ENCODE data around the gene ATP10D. TPM values are rescaled to one million over a fixed set of nuclear protein-coding genes. Genes with fewer than 3 reads are reported as not detected.

ATP10D gene
- polyA plus RNA-seq, 3 donors: 40.0 to 61.8 (median 48.7) TPM

- no peak for DNase-seq (ENCODE audit: extremely low read depth in 1 of 11, low read depth in 9 of 11, low spot score in 4 of 11)
These were observed 75.6 kb downstream of the ATP10D start for GRCh38 chr4:47560682-47561081.

- no peak for DNase-seq (ENCODE audit: extremely low read depth in 1 of 11, low read depth in 9 of 11, low spot score in 4 of 11)
These were observed 76.3 kb downstream of the ATP10D start for GRCh38 chr4:47561331-47561730.

- DNase-seq (ENCODE audit: extremely low read depth in 1 of 11, low read depth in 9 of 11, low spot score in 4 of 11): no peak
These were observed 77.2 kb downstream of the ATP10D start for GRCh38 chr4:47562297-47562696.

GRCh38 chr4:47566566-47566965 lies 81.5 kb downstream of the ATP10D start:
- no peak for DNase-seq (ENCODE audit: extremely low read depth in 1 of 11, low read depth in 9 of 11, low spot score in 4 of 11)

- DNase-seq (ENCODE audit: extremely low read depth in 1 of 11, low read depth in 9 of 11, low spot score in 4 of 11): no peak
These were observed 81.9 kb downstream of the ATP10D start for GRCh38 chr4:47566969-47567368.

- no peak for DNase-seq (ENCODE audit: extremely low read depth in 1 of 11, low read depth in 9 of 11, low spot score in 4 of 11)
These were observed 82.4 kb downstream of the ATP10D start for GRCh38 chr4:47567511-47567910.

GRCh38 chr4:47570816-47571215 lies 85.7 kb downstream of the ATP10D start:
- DNase-seq (ENCODE audit: extremely low read depth in 1 of 11, low read depth in 9 of 11, low spot score in 4 of 11): no peak

GRCh38 chr4:47572981-47573380 lies 87.9 kb downstream of the ATP10D start:
- no peak for DNase-seq (ENCODE audit: extremely low read depth in 1 of 11, low read depth in 9 of 11, low spot score in 4 of 11)

GRCh38 chr4:47577779-47578553 lies 92.9 kb downstream of the ATP10D start:
- DNase-seq (ENCODE audit: extremely low read depth in 1 of 11, low read depth in 9 of 11, low spot score in 4 of 11): peak in 9 of 11 donors; percentile 28 to 61 (median 44)

- no peak for DNase-seq (ENCODE audit: extremely low read depth in 1 of 11, low read depth in 9 of 11, low spot score in 4 of 11)
These were observed 94.2 kb downstream of the ATP10D start for GRCh38 chr4:47579235-47579634.

- no peak for DNase-seq (ENCODE audit: extremely low read depth in 1 of 11, low read depth in 9 of 11, low spot score in 4 of 11)
These were observed 105.2 kb downstream of the ATP10D start for GRCh38 chr4:47590325-47590724.

- DNase-seq (ENCODE audit: extremely low read depth in 1 of 11, low read depth in 9 of 11, low spot score in 4 of 11): no peak
These were observed 112.6 kb downstream of the ATP10D start for GRCh38 chr4:47597696-47598095.

- DNase-seq (ENCODE audit: extremely low read depth in 1 of 11, low read depth in 9 of 11, low spot score in 4 of 11): no peak
These were observed 113.2 kb downstream of the ATP10D start for GRCh38 chr4:47598320-47598719.

- DNase-seq (ENCODE audit: extremely low read depth in 1 of 11, low read depth in 9 of 11, low spot score in 4 of 11): no peak
These were observed 113.8 kb downstream of the ATP10D start for GRCh38 chr4:47598896-47599295.

- DNase-seq (ENCODE audit: extremely low read depth in 1 of 11, low read depth in 9 of 11, low spot score in 4 of 11): no peak
These were observed 121.4 kb downstream of the ATP10D start for GRCh38 chr4:47606482-47606881.

GRCh38 chr4:47612116-47613023 lies 127.3 kb downstream of the ATP10D start:
- DNase-seq (ENCODE audit: extremely low read depth in 1 of 11, low read depth in 9 of 11, low spot score in 4 of 11): no peak

GRCh38 chr4:47615385-47615784 lies 130.3 kb downstream of the ATP10D start:
- DNase-seq (ENCODE audit: extremely low read depth in 1 of 11, low read depth in 9 of 11, low spot score in 4 of 11): no peak

GRCh38 chr4:47617607-47618006 lies 132.5 kb downstream of the ATP10D start:
- no peak for DNase-seq (ENCODE audit: extremely low read depth in 1 of 11, low read depth in 9 of 11, low spot score in 4 of 11)

- DNase-seq (ENCODE audit: extremely low read depth in 1 of 11, low read depth in 9 of 11, low spot score in 4 of 11): peak in 1 of 11 donors; percentile 10
These were observed 134.6 kb downstream of the ATP10D start for GRCh38 chr4:47619691-47620090.

GRCh38 chr4:47621181-47621580 lies 136.1 kb downstream of the ATP10D start:
- DNase-seq (ENCODE audit: extremely low read depth in 1 of 11, low read depth in 9 of 11, low spot score in 4 of 11): no peak

All from renal cortex interstitium (tissue), 11 donors.